Measurements from ENCODE around the gene RANBP17.
"Not testable (repeated sequence)": the region's sequence is repeated elsewhere in the genome, so short reads cannot be mapped to it uniquely, and the experiment has no call there.

Gene RANBP17

DNA sequence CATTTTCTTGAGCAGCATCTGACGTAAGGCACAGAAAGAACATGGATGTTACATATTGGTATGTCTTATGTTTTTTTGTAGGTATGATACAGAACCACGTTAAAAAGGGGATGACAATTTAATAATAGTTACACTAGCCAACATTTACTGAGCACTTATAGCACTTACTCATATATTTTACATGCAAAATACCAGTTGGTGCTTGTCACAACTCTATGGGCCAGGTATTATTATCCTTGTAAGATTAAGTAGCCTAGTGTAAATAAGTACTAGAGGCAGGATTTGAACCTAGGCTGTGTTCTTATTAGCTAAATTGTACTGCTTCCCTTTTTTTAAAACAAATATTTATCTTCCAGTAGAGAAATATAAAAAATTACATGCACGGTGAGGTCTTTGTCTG is 83.5 kb downstream of the RANBP17 start:
- DNase-seq (ENCODE audit: low spot score): no peak

DNA sequence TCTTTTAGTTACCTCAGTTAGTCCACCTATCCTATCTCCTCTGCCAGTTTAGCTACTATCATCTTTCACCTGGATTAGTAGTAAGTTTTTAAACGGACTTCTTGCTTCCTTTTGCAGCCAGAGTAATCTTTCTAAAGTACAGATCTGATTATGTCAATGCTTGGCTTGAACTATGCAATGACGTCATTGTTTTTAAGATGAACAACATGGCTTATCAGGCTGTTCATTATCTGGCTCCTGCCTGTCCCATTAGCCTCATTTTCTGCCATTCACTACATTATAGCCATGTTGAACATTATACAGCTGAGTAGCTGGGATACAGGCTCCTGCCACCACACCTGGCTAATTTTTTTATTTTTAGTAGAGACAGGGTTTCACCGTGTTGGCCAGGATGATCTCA is 98.7 kb downstream of the RANBP17 start:
- DNase-seq (ENCODE audit: low spot score): no peak

DNA sequence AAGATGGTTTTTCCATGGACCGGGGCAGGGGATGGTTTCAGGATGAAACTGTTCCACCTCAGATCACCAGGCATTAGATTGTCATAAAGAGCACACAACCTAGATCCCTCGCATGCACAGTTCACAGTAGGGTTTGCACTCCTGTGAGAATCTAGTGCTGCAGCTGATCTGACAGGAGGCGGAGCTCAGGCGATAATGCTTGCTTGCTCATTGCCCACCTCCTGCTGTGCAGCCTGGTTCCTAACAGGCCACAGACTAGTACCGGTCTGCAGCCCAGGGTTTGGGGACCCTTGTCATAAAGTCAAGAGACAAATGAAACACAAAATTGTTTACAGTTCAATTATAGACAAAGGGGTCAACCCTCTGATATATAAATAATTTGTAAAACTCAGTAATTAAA is 101.7 kb downstream of the RANBP17 start:
- DNase-seq (ENCODE audit: low spot score): no peak

DNA sequence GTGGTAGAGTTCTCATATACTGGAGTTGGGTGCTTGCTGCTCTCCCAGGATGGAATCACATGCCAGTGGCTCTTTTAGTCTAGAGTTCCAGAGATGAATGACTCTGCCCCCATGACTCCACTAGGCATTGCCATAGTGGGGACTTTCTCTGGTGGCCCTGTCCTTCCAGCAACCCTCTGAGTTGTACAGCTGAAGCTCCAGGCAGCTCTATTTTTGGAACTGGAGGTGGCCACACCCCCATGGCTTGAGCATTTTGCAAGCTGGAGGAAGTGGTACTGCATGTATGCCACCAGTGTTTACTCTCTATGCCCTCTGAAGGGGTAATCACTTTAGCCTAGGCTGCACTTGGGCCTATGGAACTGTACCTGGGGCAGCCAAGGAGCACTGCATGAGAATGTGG is 112.6 kb downstream of the RANBP17 start:
- no peak for DNase-seq (ENCODE audit: low spot score)

DNA sequence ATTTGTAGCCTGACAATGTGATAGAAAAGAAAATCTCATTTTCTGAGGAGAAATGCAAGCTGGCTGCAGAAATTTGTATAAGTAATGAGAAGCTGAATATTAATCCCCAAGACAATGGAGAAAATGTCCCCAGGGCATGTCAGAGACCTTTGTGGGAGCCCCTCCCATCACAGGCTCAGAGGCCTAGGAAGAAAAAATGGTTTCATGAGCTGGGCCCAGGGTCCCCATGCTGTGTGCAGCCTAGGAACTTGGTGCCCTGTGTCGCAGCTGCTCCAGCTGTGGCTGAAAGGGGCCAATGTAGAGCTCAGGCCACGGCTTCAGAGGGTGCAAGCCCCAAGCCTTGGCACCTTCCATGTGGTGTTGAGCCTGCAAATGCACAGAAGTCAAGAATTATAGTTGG is 118.4 kb downstream of the RANBP17 start:
- DNase-seq (ENCODE audit: low spot score): not testable (repeated sequence)

DNA sequence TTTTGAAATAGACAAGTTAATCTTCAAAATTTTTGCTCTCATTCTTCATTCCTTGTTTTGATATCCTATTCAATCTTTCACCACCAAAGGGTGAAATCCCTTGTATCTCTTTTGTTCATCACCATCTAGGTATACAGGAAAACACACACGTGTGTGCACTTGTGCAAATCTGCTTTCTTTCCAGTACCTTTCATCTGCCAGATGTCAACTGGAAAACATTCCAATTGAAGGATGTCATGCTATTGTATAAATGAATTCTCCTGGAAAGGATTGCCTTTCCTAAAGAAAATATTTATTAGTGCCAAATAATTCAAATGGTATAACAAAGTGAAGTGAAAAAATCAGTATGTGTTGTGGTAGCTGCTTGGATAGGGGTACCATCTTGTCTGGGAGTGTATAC is 123.7 kb downstream of the RANBP17 start:
- DNase-seq (ENCODE audit: low spot score): no peak

DNA sequence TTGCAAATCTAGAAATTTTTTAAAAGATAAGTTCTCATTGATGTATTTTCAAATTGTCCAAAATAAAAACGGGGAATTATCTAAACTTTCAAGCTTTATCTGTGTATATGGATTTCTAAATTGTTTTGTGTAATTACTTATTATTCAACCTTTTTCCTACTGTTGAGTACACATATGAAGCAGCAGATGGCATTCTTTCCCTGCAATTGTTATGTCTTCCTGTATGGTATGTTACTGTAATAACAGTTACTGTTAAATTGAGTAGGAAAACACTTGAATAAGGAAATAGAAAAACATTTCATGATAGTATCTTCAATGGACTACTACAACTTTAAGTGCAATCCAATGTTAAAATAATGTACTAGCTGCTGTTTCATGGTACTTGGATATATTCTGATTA is 124.8 kb downstream of the RANBP17 start:
- DNase-seq (ENCODE audit: low spot score): no peak

DNA sequence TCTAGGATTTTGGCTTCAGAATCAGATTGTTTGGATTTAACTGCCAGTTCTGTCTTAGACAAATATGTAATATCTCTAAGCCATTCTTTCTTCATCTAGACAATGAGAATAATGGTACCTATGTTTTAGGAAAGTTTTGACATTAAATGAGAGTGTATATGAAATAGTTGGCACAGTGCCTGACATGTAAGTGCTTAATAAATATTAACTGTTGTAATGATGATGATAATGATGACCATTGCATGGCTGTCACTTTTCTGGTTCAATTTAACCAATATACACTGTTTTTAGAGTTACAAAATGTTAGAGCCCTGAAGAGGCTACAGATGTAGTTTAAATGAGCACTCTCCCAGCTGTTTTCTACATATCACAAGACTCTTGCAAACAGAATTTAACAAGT is 131.7 kb downstream of the RANBP17 start:
- no peak for DNase-seq (ENCODE audit: low spot score)

DNA sequence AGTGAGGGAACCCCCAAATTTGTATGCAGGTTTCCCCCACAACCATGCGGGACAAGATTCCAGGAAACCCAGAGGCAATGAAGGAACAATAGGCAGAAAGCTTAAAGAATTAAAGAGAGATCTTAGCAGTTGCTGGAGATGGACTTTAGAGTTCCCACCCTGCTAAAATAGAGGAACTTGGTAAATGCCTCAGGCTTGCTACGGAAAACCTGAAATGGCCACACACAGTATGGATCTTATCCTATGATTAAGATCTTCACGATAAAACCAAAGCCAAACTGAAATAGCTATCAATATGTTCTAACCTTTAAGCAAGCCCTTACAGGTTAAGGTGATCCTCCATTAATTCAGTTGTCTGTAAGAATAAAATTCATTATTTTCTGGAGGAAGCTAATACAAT is 148.3 kb downstream of the RANBP17 start:
- DNase-seq (ENCODE audit: low spot score): no peak

DNA sequence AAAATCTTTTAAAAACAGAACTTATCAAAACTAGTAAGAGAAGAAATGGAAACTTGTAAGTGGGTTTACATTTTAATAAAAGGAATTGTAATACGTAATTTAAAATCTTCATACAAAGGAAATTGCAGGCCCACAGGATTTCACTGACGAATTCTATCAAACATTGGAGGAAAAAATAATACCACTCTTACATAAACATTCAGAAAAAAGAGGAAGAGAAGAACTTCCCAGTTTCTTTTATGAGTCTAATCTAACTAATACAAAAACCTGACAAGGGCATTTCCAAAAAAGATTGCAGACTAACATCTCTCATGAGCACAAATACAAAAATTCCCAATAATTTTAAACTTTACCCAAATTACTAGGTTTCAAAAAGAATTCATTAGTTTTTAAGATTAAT is 149.0 kb downstream of the RANBP17 start:
- no peak for DNase-seq (ENCODE audit: low spot score)

DNA sequence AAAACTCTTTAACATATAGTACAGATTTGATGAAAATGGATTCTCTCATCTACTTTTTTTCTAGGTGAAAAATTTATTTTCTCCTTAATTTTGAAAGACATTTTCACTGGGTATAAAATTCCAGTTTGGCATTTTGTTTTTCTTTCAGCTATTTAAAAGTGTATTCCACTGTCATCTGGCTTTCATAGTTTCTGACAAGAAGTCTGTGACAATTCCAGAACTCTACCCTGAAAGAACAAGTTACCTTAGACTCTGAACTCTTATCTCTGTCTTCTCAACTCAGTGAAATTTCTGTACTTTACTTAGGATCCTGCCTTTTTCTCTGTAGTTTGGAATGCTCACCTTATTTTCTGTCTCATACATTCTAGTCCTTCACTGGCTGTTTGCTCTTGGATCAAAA is 161.7 kb downstream of the RANBP17 start:
- no peak for DNase-seq (ENCODE audit: low spot score)

DNA sequence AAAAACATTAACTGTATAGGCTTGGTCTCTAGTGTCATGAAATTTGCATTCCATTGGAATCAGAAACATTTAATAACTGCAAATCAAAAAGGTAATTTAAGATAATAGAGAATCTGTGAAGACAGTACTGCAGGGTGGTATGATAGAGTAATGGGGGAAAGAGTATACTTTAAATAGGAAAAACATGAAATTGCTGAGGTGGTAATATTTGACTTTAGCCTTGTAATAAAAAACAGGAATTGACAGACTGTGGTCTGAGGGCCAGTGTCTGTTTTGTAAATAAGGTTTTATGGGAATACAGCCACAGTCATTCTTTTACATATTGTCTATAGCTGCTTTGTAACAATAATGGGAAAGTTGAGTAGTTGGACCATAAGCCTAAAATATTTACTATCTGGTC is 162.3 kb downstream of the RANBP17 start:
- no peak for DNase-seq (ENCODE audit: low spot score)

DNA sequence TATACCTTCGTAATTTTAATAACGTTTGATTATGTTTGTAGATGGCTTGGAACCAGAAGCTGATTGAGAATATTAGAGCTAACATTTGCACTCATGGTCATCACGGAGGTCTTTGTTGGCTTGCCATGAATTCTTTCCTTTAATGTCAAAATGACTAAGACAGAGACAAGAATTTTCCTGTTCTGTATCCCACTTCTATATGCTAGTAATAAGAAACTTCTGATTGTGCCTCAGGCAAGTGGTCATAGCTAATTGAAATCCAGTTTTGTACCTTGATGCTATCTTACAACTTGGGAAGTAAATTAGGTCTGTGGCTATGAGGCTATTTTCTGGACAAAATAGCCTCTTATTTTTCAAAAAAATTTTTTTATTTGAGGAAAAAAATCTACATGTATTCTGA is 167.6 kb downstream of the RANBP17 start:
- no peak for DNase-seq (ENCODE audit: low spot score)

DNA sequence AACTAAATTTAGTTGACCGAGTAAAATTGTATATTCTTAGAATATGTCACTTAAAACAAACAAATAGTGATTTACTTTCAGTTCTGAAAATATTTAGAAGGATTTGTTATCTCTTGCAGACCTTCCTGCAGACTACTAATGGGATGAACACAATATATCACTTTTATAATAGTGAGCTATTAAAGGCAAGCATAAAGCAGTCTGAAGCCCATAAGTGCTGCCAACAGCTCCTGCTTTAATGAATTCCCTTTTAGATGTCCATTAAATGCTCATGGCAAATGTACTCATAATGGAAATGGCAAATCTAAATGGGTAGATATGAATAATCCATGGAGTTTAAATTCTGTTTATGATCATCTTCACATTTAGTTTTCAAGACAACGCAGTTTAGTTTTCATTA is 170.2 kb downstream of the RANBP17 start:
- no peak for DNase-seq (ENCODE audit: low spot score)

DNA sequence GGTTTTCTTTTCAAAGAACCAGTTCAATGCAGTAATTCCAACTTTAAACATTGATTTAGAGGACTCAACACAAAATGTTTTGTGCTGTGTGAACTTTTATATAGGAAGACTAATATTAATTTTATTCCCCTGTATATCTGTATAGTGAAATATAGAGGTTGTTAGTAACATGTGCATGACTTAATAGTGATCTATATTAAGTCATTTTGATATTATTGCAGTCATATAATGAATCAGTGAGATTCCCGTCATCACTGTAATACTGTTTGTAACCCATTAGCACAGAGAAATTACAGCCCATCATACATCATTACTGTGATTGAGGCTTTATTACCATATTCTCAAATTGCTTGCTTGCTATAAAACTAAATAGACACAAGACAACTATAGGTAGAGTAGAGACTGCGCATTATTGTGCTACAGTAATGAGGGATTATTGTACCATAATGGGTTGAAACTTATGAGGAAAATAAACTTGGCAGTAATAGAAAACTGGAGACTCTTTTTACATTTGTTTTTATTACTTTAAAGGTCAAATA is 170.7 kb downstream of the RANBP17 start:
- DNase-seq (ENCODE audit: low spot score): no peak

DNA sequence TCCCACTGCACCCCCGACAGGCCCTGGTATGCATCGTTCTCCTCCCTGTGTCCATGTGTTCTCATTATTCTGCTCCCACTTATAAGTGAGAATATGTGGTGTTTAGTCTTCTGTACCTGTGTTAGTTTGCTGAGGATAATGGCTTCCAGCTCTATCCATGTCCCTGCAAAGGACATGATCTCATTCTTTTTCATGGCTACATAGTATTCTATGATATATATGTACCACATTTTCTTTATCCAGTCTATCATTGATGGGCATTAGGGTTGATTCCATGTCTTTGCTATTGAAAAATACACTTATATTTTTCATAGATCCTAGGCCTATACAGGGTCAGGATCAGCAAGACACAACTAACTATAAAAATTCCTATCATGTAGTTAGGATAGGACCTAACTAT is 180.1 kb downstream of the RANBP17 start:
- DNase-seq (ENCODE audit: low spot score): not testable (repeated sequence)

DNA sequence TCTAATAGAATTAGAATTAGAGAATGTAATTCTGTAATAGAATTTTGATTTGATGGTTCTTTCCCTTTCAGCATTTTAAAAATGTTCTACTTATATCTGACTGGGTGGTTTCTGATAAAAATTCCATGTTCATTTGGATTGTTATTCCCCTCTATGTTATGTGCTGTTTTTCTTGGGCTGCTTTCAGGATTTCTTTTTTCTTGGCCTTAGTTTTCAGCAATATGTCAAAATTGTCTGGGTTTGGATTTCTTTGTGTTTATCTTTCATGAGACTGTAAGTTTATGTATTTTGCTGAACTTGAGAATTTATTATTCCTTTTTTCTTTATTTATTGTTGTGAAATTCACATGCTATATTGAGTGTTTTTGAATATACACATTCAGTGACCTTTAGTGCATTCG is 189.1 kb downstream of the RANBP17 start:
- DNase-seq (ENCODE audit: low spot score): no peak

DNA sequence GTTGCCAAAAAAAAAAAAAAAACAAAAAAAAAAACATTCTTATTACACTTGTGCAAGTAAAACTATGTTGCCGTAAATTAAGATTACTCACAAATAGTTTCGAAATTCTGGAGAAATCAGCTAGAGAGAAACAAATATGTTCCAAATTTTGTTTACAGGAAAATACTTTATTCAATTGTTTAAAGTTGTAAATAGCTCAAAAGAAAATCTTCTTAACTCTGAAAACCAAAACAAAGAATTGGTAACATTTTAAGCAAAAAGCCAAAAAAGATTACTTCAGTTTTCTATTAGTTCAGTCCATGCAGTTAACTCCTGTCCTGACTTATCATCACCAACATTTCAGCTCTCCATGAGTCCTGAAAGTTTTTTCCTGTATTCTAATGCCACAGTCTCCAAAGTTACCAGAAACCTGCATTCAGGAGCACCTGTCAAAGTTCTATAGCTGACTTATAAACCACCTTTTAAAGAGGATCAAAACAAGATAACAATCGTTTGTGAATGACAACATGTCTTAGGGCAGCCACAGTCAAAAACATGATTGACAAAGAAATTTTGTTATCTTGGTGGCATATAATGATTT is 194.1 kb downstream of the RANBP17 start:
- no peak for DNase-seq (ENCODE audit: low spot score)

DNA sequence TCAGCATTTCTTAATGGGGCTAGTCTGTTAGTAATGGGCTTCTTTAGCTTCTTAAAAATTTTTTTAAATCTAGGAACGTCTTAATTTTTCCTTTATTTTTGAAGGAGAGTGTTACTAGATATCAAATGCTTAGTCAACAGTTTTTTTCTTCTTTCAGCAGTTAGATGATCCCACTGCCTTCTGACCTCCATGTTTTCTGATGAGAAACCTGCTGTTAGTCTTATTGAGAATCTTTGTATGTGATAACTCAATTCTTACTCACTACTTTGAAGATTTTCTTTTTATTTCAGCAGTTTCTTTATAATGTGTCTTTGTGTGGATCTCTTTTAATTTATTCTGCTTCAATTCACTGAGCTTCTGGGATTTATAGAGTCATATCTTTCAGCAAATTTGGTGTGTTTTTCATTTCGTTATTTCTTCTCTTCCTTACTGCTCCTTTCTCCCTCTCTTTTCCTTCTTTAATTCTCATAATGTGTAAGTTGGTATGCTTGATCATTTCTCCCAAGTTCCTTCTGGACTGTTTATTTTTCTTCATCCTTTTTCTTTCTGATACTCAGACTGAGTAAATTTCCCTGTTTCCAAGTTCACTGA is 205.8 kb downstream of the RANBP17 start:
- DNase-seq (ENCODE audit: low spot score): no peak

DNA sequence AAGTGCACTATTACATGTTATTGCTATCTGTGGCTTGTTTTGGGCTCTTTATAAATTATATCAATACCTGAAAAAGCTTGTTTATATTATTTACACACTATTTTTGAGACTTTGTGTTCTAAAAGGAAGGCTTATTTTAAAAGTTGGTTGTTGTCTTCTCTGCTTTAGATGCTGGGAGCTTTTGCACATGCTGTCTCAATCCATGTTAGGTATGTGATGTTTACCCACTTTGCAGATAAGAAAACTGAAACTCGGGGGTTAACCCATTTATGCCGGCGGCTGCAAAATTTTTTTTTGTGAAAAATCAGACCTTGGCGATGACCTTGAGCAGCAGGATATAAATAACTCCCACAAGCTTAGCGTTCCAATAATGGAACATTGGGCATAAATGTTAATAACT is 212.9 kb downstream of the RANBP17 start:
- DNase-seq (ENCODE audit: low spot score): no peak

DNA sequence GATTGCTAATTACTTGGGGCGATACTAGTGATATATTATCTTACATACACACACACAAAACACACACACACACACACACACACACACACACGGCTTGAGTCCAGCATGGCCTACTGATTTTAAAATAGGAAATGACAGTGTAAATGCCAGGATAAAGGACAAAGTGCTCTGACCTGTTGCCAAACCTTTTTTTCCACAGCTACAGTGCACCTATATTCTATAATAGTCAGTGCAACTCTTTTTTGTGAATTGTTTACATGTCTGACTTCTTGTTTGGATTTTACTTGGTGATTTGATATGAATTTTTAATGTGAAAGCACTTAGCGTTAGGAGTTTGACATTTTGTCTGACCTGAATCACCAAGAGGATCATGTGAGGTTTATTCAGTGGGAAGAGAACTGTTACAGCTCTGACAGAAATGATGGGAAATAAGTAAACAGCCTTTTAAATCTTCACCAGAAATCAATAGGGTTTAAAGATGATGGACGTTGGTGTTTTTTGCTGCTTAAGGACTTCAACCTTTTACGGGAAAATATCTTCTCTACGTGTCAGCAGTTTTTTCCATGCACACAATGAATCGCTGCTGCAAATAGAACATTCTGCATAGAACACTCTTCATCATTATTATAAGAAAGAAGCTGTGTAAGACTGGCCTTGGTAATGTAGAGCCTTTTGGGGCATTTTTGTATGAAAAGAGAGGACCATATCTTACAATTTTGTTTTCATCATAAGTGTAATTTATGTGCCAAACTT is 218.5 kb downstream of the RANBP17 start:
- DNase-seq (ENCODE audit: low spot score): no peak

DNA sequence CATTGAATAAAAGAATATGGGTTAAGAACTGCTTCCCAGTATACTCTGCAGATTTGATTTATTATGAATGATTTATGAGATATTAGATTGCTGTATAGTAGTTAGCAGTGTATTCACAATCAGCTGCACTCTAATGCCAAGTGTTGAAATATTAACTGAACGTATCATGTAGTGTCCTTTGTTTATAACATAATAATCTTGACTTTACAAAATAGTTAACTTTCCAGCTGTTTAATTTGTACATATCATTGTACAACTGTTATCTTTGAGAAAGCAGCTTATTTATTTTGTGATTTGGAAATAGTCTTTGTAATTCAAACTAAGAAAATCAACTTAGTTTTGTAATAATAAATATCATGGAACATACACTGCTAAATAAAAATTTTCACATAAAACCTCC is 219.5 kb downstream of the RANBP17 start:
- no peak for DNase-seq (ENCODE audit: low spot score)

DNA sequence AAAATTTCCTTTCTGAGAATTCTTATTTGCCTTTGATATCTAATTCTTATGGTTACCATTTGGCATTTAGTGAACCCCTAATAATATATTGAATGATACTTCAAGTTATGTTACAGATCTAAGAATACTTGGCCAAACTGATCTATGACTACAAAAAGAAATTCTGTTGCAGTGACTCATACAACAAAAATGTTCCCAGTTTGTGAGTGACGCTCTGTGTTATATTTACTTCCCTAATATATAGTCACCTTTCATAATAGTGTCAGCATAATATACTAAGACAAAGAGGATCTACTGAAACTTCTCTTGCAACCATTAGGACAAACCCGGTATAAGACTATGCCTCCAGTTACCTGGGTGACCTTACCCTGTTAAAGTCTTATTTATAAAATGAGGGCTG is 230.4 kb downstream of the RANBP17 start:
- DNase-seq (ENCODE audit: low spot score): no peak

DNA sequence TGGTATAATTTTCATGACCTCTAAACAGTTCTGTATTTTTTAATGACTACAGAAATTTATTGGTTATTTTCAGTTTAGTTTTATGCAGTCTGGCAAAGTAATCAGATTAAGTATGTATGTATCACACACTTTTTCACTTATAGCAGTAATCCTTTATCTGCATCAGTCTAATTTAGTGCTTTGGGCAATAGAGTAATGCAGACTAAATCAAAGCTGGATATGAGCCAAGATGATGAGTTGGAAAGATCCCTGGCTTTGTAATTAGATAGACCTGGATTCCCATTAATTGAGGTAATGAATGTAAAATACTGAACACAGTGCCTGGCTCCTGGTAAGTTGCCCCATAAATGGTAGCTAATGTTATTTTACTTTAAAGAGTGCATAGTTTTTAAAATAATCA is 231.8 kb downstream of the RANBP17 start:
- DNase-seq (ENCODE audit: low spot score): no peak

Data from hematopoietic multipotent progenitor cell treated with erythropoietin and hydrocortisone succinate and interleukin-3 and kit ligand, for 17 days (in vitro differentiated cells).